Right lobe of liver (tissue), 6 donors: Measurements from ENCODE around the gene SPHK1. TPM values are rescaled to one million over a fixed set of nuclear protein-coding genes. Genes with fewer than 3 reads are reported as not detected.
"Not testable (repeated sequence)": the region's sequence is repeated elsewhere in the genome, so short reads cannot be mapped to it uniquely, and the experiment has no call there.

Experiments used
- ATAC-seq, 4 donors: fragments of 200-7000 bp; cut with Tn5 transposase; one replicate each; pipeline ENCODE4 v1.9.1; 2020; ENCODE audit warnings: mild to moderate bottlenecking in 4 of 4, moderate library complexity in 4 of 4
- DNase-seq, 3 donors: peaks; one replicate each; pipeline ENCODE4 v3.0.0-alpha.2; 2020
- H3K27ac ChIP-seq, 3 donors: fragments of 200-600 bp; one replicate each; pipeline ENCODE4 v1.8.0; 2022
- H3K27me3 ChIP-seq, 2 donors: fragments of 200-600 bp; one replicate each; pipeline ENCODE4 v1.8.0; 2022
- H3K36me3 ChIP-seq, 4 donors: fragments of 200-600 bp; sonication (generic) in 1 of 4; one replicate each; pipeline versions ENCODE4 v1.5.1 to v1.8.0; 2017 to 2022; ENCODE audit warnings: control low read depth in 1 of 4
- H3K4me1 ChIP-seq, 4 donors: fragments of 200-600 bp; sonication (generic) in 1 of 4; one replicate each; pipeline versions ENCODE4 v1.5.1 to v1.8.0; 2017 to 2022; ENCODE audit warnings: control low read depth in 1 of 4
- H3K4me3 ChIP-seq, 3 donors: fragments of 200-600 bp; one replicate each; pipeline ENCODE4 v1.8.0; 2022
- H3K9me3 ChIP-seq, 4 donors: fragments of 200-600 bp; sonication (generic) in 1 of 4; one replicate each; pipeline versions ENCODE4 v1.5.1 to v1.8.0; 2017 to 2022; ENCODE audit warnings: control low read depth in 1 of 4
- POLR2A ChIP-seq: fragments of 450-650 bp; IDR thresholded peaks from one replicate; pipeline ENCODE4 v1.6.1; 2017; ENCODE audit warnings: antibody characterized with exemption, mild to moderate bottlenecking
- WGBS: methylation state at CpG from one replicate; pipeline ENCODE4 v1.1.6; 2018; ENCODE audit warnings: low coverage, low lambda C conversion rate; ENCODE audit not compliant: insufficient coverage; ENCODE audit errors: missing lambda C conversion rate; 5-methylcytosine and 5-hydroxymethylcytosine counted together
- intact Hi-C, 2 donors: fragments of 100-400 bp; cut with DNase I; formaldehyde crosslinking; loops; one replicate each; pipeline versions ENCODE4 v1.11.2 to v1.14.1; 2022
- total RNA-seq, 6 experiments: library from RNA; depleted of rRNA in 2 of 6; stranded (reverse); fragments of >200 nt in 2 of 6; fragmentation: NEBNext Ultra II Directional in 3 of 6; extraction: Animal tissue kit (Norgen Biotek cat#: 25700) in 3 of 6; gene quantifications; one replicate each; pipeline versions ENCODE4 v1.1.0 to v1.2.4, GENCODE V29; 2016 to 2023
- TF ChIP-seq, protein P1 (sequence below), 4 donors: fragments of 200-600 bp in 3 of 4; fragments of 450-650 bp in 1 of 4; IDR thresholded peaks; one replicate each; pipeline versions ENCODE4 v1.5.1 to v1.8.0; 2016 to 2022; ENCODE audit warnings: antibody characterized with exemption in 4 of 4, mild to moderate bottlenecking in 2 of 4
- donor health status: DM: no; HTN: yes; CAD: no.
- donor health status: DM: no; HTN: no; CAD: no.
- donor health status: DM: no; HTN: no; CAD: no.
- donor health status: DM: no; HTN: yes; CAD: no.
- donor health status: DM: no; HTN: yes; CAD: no.

Gene SPHK1
- total RNA-seq, 6 experiments from 2014 or later, result 0.35 to 2.6 (median 1.5) TPM

DNA sequence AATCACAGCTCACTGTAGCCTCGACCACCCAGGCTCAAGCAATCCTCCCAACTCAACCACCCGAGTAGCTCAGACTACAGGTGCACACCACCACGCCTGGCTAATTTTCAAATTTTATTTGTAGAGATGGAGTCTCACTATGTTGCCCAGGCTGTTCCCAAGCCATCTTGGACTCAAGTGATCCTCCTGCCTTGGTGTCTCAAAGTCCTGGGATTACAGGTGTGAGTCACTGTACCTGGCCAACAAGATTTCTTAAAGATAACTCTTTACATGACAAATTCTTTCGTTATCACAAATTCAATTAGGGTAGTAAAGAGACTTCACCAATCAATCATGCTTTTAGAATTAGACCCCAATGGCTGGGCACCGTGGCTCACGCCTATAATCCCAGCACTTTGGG lies 43.1 kb upstream of the SPHK1 start:
- Histone ChIP-seq H3K27me3 (no peaks in the 10 kb centered on the region), H3K4me3 (no peak overlapping the region), H3K4me1 (peaks cover 0 to 9% (median 0%) of the 10 kb centered on the region in 4 donors), H3K9me3 (no peaks in the 10 kb centered on the region), H3K36me3 (peaks cover 0 to 27% (median 5%) of the 10 kb centered on the region in 4 donors), H3K27ac (no peak overlapping the region)
- WGBS, result 97% methylated on average over 3 of the region's 6 CpGs
- intact Hi-C loops, result no loop called here
- no peak for ATAC-seq
- DNase-seq, result peak in 1 of 3 donors; percentile 2
- no peak for TF ChIP-seq POLR2A
- TF ChIP-seq, protein P1, sequence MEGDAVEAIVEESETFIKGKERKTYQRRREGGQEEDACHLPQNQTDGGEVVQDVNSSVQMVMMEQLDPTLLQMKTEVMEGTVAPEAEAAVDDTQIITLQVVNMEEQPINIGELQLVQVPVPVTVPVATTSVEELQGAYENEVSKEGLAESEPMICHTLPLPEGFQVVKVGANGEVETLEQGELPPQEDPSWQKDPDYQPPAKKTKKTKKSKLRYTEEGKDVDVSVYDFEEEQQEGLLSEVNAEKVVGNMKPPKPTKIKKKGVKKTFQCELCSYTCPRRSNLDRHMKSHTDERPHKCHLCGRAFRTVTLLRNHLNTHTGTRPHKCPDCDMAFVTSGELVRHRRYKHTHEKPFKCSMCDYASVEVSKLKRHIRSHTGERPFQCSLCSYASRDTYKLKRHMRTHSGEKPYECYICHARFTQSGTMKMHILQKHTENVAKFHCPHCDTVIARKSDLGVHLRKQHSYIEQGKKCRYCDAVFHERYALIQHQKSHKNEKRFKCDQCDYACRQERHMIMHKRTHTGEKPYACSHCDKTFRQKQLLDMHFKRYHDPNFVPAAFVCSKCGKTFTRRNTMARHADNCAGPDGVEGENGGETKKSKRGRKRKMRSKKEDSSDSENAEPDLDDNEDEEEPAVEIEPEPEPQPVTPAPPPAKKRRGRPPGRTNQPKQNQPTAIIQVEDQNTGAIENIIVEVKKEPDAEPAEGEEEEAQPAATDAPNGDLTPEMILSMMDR (IDR thresholded peaks at IDR 0.05), result no peak

DNA sequence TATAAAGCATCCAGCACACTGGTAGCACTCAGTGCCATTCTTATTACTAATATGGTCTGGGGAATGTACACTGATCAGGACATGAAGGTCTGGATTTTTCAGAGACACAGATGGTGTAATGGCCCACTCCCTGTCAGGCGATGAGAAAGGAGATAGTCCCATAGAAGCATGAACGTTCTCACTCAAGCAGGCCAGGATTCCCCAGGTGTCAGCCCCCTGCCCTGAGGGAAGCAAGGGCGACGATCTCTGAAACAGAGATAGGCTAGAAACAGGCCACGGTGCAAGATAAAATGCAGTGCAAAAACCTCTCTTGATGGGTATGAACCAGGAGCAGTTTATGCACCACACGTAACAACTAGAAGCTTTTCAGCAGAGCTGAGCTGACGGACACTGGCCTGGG lies 41.3 kb upstream of the SPHK1 start:
- TF ChIP-seq, protein P1 (IDR thresholded peaks at IDR 0.05), result no peak
- no peak for TF ChIP-seq POLR2A
- WGBS, result 89% methylated on average over 6 of the region's 7 CpGs
- ATAC-seq, result no peak

DNA sequence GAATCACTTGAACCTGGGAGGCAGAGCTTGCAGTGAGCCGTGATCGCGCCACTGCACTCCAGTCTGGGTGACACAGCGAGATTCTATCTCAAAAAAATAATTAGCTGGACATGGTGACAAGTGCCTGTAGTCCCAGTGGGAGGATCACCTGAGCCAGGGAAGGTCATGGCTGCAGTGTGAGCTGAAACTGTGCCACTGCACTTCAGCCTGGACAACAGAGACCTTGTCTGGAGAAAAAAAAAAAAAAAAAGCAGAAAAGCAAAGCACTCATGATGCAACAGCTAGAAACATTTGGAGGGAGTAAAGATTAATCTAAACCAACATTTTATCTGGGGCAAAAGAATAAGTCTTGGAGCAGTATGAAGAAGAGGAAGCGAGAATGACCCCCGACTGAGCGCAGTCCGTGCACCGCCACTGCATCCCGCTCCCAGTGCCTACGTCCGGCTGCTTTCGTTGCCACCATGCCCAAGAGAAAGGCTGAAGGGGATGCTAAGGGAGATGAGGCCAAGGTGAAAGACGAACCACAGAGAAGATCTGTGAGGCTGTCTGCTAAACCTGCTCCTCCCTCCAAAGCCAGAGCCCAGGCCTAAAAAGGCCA lies 38.9 kb upstream of the SPHK1 start:
- Histone ChIP-seq H3K27me3 (no peaks in the 10 kb centered on the region), H3K4me1 (peaks cover 0 to 17% (median 0%) of the 10 kb centered on the region in 4 donors), H3K27ac (peak overlapping the region in 2 of 3 donors; percentile 39 to 65), H3K4me3 (no peak overlapping the region), H3K9me3 (no peaks in the 10 kb centered on the region), H3K36me3 (peaks cover 0 to 36% (median 9%) of the 10 kb centered on the region in 4 donors)
- intact Hi-C loops, result no loop called here
- TF ChIP-seq, protein P1 (IDR thresholded peaks at IDR 0.05), result no peak
- TF ChIP-seq POLR2A, result no peak
- ATAC-seq (peak; percentile 93 to 98 (median 94)), DNase-seq (peak; percentile 38 to 80 (median 76))
- 39% methylated on average over 14 of the region's 14 CpGs for WGBS

More for the DNA sequence above, 41.3 kb upstream of the SPHK1 start:
- H3K36me3 ChIP-seq, result peaks cover 0 to 35% (median 9%) of the 10 kb centered on the region in 4 donors
- no peak overlapping the region for H3K27ac ChIP-seq
- H3K4me1 ChIP-seq, result peaks cover 0 to 14% (median 0%) of the 10 kb centered on the region in 4 donors
- no peaks in the 10 kb centered on the region for H3K9me3 ChIP-seq
- no peak overlapping the region for H3K4me3 ChIP-seq
- peak in 1 of 3 donors; percentile 11 for DNase-seq
- intact Hi-C loops, result no loop called here
- H3K27me3 ChIP-seq, result no peaks in the 10 kb centered on the region

DNA sequence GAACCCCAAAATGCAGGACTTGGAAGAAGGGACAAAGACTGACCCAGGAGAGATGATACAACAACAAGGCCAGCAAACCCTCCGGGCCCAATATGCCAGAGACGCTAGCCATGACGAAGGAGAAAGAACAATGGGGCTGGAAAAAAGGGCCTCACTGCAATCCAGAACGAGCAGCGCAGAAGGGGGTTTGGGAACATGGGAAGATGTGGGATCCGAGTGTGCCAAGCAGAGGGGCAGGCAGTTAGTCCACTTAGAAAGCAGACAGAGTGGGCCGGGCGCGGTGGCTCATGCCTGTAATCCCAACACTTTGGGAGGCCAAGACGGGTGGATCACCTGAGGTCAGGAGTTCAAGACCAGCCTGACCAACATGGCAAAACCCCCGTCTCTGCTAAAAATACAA lies 37.5 kb upstream of the SPHK1 start:
- H3K4me1 ChIP-seq, result peaks cover 0 to 29% (median 4%) of the 10 kb centered on the region in 4 donors
- H3K9me3 ChIP-seq, H3K4me3 ChIP-seq, ATAC-seq, intact Hi-C loops, H3K27ac ChIP-seq, H3K27me3 ChIP-seq: not testable (repeated sequence)
- H3K36me3 ChIP-seq, result peaks cover 0 to 31% (median 8%) of the 10 kb centered on the region in 4 donors
- WGBS, result 97% methylated on average over 6 of the region's 11 CpGs
- peak in 1 of 3 donors; percentile 11 for DNase-seq

DNA sequence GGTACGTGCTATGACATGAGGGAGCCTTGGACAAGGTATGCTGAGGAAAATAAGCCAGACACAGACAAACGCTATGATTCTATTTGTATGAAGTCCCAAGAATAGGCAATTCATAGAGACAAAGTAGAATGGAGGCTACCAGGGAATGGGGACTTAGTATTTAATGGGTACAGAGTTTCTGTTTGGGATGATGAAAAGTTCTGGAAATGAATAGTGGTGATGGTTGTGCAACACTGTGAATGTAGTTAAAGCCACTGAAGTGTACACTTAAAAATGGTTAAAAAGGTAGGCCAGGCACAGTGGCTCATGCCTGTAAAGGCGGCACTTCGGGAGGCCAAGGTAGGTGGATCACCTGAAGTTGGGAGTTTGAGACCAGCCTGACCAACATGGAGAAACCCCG lies 33.9 kb upstream of the SPHK1 start:
- Histone ChIP-seq H3K27ac (peak overlapping the region in 2 of 3 donors; percentile 79 to 87), H3K4me3 (no peak overlapping the region), H3K27me3 (no peaks in the 10 kb centered on the region), H3K9me3 (no peaks in the 10 kb centered on the region), H3K36me3 (peaks cover 0 to 9% (median 4%) of the 10 kb centered on the region in 4 donors), H3K4me1 (peaks cover 0 to 41% (median 4%) of the 10 kb centered on the region in 4 donors)
- TF ChIP-seq, protein P1 (IDR thresholded peaks at IDR 0.05), result no peak
- no peak for TF ChIP-seq POLR2A
- intact Hi-C loops, result no loop called here
- WGBS, result 73% methylated on average over 5 of the region's 5 CpGs
- DNase-seq (peak in 1 of 3 donors; percentile 32), ATAC-seq (peak in 1 of 4 donors; percentile 3)
